SIG-M5 treated with dmso at 0.1 percent for 504 hours (cell line): ENCODE data around the gene ZNF708.
"Not testable (repeated sequence)": the region's sequence is repeated elsewhere in the genome, so short reads cannot be mapped to it uniquely, and the experiment has no call there.

Experiments
- DNase-seq: peaks from one replicate; lab custom pipeline; 2025; ENCODE audit not compliant: unreplicated experiment; lab: John Stamatoyannopoulos, UW

The ZNF708 gene

DNA sequence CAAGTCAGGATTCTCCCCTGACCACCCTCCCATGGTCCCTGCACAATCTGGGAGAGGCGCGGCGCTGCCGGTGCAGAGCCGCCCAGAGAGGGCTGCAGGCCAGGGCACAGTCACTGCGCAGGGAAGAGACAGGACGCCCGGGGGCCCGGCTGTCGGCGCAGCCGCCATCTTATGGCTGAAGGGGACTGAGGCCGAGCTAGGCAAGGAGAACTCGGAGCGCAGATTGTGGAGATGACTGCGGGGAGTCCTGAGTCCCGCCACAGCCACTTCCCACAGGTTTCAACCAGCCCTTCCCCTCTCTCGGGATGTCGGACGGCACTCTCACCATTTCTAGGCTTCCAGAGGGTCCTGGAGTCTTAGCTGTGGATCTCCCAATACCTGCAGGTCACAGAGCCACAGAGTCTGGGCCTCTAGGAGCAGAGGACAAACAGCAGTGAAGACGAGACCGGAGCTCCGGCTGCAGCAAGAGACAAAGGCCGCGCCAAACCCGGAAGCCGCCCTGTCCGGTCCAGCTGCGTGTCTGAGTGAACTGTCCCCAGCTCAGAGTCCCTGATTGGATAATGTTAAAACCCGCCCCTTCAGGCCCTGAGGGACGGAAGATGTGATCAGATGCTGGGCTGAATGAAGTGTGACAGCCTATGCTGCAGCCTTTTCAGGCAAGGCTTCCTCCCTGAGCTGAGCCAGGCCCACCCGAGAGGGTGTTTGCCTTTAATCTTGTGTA is at the start of gene ZNF708:
Gene ZNF708 (minus strand): TSS at position 526 of the 721 bp plus-strand sequence. CDS start 198 bp downstream, at position 328.
- peak; percentile 88 for DNase-seq

DNA sequence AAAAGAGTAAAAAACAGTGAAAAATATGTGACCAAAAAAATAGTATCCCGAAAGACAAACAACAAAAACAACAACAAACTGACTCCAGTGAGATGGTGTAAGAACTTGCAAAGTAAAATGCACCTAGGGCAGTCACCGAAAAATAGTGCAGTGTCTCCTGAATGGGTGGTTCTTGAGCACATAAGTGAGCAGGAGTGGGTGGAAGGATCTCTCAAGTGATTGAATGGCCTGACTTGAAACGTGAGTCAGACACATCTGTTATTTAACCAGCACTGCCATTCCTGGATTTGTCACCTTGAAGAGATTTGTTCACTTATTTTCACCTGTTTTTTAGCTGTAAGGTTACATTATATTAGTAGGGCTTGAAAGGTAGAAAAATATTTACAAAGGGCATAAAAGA is 33.1 kb upstream of the ZNF708 start:
- no peak for DNase-seq

DNA sequence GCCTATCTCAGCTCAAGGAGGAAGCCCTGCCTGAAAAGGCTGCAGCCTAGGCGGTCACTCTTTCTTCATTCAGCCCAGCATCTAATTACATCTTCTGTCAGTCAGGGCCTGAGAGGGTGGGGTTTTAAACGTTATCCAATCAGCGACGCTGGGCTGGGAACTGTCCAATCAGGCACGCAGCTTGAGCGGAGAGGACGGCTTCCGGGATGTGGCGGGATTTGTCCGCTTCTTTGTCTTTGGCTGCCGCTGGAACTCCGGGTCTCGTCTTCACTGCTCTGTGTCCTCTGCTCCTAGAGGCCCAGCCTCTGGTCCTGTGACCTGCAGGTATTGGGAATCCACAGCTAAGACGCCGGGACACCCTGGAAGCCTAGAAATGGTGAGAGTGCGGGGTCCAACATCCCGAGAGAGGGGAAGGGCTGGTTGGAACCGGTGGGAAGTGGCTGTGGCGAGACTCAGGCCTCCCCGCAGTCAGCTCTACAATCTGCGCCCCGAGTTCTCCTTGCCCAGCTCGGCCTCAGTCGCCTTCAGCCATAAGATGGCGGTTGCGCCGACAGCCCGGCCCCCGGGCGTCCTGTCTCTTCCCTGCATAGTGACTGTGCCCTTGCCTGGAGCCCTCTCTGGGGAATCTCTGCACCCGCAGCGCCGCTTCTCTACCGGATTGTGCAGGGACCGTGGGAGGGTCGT is 29.7 kb upstream of the ZNF708 start, which contains the start of gene ZNF738:
Gene ZNF738 (plus strand): TSS at position 233 of the 684 bp plus-strand sequence. CDS start 141 bp downstream, at position 374.
- DNase-seq: peak; percentile 24

GRCh38 chr19:21352830-21353229 is 23.6 kb upstream of the ZNF708 start:
- no peak for DNase-seq

DNA sequence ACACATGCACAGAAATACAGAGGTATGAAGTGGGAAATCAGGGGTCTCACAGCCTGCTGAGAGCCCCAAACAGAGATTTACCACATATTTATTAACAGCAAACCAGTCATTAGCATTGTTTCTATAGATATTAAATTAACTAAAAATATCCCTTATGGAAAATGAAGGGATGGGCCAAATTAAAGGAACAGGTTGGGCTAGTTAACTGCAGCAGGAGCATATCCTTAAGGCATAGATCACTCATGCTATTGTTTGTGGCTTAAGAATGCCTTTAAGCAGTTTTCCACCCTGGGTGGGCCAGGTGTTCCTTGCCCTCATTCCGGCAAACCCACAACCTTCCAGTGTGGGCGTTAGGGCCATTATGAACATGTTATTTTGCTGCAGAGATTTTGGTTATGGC is 15.6 kb upstream of the ZNF708 start:
- DNase-seq: not testable (repeated sequence)

GRCh38 chr19:21335721-21336120 is 6.5 kb upstream of the ZNF708 start:
- DNase-seq: no peak

GRCh38 chr19:21328406-21328805 is 804 bp downstream of the ZNF708 start:
- no peak for DNase-seq

DNA sequence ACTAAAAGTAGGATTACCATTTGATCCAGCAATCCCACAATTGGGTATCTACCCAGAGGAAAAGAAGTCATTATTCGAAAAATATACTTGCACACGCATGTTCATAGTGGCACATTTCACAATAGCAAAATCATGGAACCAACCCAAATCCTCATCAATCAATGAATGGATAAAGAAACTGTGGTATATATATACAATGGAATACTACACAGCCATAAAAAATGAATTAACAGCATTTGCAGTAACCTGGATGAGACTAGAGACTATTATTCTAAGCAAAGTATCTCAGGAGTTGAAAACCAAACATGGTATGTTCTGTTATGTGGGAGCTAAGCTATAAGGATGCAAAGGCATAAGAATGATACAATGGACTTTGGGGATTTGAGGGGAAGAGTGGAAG is 3.0 kb downstream of the ZNF708 start:
- no peak for DNase-seq

- no peak for DNase-seq
Observed at GRCh38 chr19:21323000-21323399, 6.2 kb downstream of the ZNF708 start.

DNA sequence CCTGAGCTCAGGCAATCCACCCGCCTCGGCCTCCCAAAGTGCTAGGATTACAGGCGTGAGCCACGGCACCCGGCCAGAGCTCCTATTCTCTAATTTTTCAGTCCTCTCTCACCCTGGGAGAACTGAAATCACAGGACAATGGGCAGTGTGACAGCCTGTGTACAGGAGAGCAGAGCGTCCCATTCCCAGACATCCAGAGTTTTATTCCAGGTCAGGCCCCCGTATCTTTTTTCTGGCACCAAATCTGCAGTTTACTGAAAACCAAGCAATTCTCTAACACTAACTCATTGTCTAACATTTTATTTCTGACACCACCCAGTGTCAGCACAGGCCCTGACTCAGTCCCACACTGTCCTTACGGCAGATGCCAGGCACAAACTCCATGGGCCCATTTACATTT is 6.7 kb downstream of the ZNF708 start:
- DNase-seq: no peak

DNA sequence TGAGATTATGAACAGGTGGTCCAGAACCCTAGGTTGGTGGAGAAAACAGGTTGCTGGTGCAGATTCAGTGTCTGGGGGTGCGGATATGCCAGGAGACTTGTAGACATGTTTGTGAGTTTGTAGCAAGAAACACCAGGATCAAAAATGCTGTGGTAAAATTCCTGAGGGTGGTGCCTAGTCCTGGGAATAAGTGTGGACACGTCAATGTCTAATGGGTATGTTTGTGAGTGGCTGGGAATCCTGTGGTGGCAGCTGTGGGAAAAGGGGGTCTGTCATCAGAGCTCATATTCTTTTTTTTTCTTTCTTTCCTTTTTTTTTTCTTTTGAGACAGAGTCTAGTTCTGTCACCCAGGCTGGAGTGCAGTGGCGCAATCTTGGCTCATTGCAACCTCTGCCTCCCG is 7.2 kb downstream of the ZNF708 start:
- no peak for DNase-seq

- no peak for DNase-seq
Observed at GRCh38 chr19:21321134-21321533, 8.1 kb downstream of the ZNF708 start.

- no peak for DNase-seq
Observed at GRCh38 chr19:21317821-21318220, 11.4 kb downstream of the ZNF708 start.

DNA sequence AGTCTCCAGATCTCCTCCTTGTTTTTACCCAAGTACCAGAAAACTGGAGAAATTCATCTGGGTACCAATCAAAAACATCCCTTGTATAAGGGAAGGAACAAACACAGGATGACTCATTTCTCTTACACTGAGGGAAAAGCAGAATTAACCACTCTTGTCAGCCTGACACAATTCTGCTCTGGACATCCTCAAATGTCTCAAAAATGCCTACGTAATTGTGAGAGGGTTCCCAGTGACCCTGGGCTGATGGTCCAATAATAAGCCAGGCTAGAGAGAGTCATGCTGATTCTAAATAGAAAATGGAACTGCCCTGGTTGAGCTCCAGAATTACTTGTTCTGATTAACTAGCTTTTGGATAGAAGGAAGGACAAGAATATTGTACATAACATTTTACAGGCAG is 14.5 kb downstream of the ZNF708 start:
- no peak for DNase-seq

- DNase-seq: not testable (repeated sequence)
Observed at GRCh38 chr19:21312807-21313206, 16.4 kb downstream of the ZNF708 start.

DNA sequence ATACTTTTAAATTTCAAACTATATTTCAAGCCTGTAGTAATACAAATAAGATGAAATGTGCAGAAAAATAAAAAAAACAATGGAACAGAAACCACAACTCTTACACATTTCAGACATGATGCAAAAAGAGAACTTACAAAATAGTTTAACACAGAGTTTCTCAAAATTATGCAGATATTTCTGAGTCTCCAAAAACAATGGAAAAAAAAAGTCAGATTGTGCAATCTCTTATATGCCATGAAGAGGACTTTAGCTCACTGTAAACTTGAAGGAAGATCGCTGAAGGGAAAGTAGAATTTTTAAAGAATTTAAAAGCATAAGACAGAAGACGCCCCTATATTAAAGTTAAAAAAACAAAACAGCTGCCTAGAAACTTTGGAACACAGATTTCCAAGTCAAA is 20.4 kb downstream of the ZNF708 start:
- peak; percentile 27 for DNase-seq

GRCh38 chr19:21306881-21307479 is 22.2 kb downstream of the ZNF708 start:
- DNase-seq: not testable (repeated sequence)

GRCh38 chr19:21293768-21294167 is 35.4 kb downstream of the ZNF708 start:
- not testable (repeated sequence) for DNase-seq

DNA sequence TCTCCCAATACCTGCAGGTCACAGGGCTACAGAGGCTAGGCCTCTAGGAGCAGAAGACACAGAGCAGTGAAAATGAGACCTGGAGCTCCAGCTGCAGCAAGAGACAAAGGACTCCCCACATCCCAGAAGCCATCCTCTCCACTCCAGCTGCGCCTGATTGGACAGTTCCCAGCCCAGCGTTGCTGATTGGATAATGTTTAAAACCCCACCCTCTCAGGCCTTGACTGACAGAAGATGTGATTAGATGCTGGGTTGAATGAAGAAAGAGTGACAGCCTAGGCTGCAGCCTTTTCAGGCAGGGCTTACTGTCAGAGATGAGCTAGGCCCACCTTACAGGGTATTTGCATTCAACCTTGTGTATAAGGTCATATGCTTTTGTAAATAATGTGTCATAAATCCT is 59.4 kb downstream of the ZNF708 start:
- no peak for DNase-seq

DNA sequence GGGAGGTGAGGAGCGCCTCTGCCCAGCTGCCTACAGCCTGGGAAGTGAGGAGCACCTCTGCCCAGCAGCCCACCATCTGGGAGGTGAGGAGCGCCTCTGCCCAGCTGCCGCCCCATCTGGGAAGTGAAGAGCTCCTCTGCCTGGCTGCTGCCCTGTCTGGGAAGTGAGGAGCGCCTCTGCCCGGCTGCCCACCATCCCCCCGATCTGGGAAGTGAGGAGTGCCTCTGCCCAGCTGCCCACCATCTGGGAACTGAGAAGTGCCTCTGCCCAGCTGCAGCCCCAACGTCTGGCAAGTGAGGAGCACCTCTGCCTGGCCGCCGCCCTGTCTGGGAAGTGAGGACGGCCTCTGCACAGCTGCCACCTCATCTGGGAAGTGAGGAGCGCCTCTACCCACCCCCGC is 64.3 kb downstream of the ZNF708 start:
- DNase-seq: no peak

- no peak for DNase-seq
Observed at GRCh38 chr19:21264416-21264815, 64.8 kb downstream of the ZNF708 start.

- not testable (repeated sequence) for DNase-seq
Observed at GRCh38 chr19:21260848-21261381, 68.3 kb downstream of the ZNF708 start.
